KMS-11 (cell line): ENCODE measurements around the gene SEC61B.
A peak's percentile ranks its signal among the peaks of the same experiment; 100 is the strongest.

ENCODE experiments used
- H2AFZ ChIP-seq: fragments of 200-600 bp; sonication (generic); 2 replicates; pipeline ENCODE4 v1.6.1; 2016; ENCODE audit warnings: antibody characterized with exemption, mixed run types, low read depth
- H3K27ac ChIP-seq: fragments of 200-600 bp; sonication (generic); 2 replicates; pipeline ENCODE4 v1.6.1; 2016; ENCODE audit warnings: mild to moderate bottlenecking, mixed run types
- H3K27me3 ChIP-seq: fragments of 200-600 bp; sonication (generic); 2 replicates; pipeline ENCODE4 v1.6.1; 2017; ENCODE audit warnings: mild to moderate bottlenecking, low read depth, mixed run types, moderate library complexity; ENCODE audit not compliant: insufficient read depth
- H3K36me3 ChIP-seq: fragments of 200-600 bp; sonication (generic); 2 replicates; pipeline ENCODE4 v1.6.1; 2017; ENCODE audit warnings: mild to moderate bottlenecking, mixed run types; ENCODE audit not compliant: insufficient read depth
- H3K4me1 ChIP-seq: fragments of 200-600 bp; sonication (generic); 2 replicates; pipeline ENCODE4 v1.6.1; 2016; ENCODE audit warnings: mild to moderate bottlenecking, low read depth, mixed run types; ENCODE audit not compliant: poor library complexity, severe bottlenecking
- H3K4me2 ChIP-seq: fragments of 200-600 bp; sonication (generic); 2 replicates; pipeline ENCODE4 v1.7.0; 2016; ENCODE audit warnings: mild to moderate bottlenecking, mixed run types
- H3K4me3 ChIP-seq: fragments of 200-600 bp; sonication (generic); IDR thresholded peaks from 2 replicates; pipeline ENCODE4 v1.6.1; 2017; ENCODE audit warnings: low read depth, low read length, mixed read lengths; ENCODE audit not compliant: insufficient read depth
- H3K79me2 ChIP-seq: fragments of 200-600 bp; sonication (generic); 2 replicates; pipeline ENCODE4 v1.6.1; 2016; ENCODE audit warnings: low read depth, mixed run types; ENCODE audit not compliant: insufficient read depth
- H3K9ac ChIP-seq: fragments of 200-600 bp; sonication (generic); 2 replicates; pipeline ENCODE4 v1.6.1; 2016; ENCODE audit warnings: mild to moderate bottlenecking, mixed run types
- H4K20me1 ChIP-seq: fragments of 200-600 bp; sonication (generic); 2 replicates; pipeline ENCODE4 v1.6.1; 2016; ENCODE audit warnings: mild to moderate bottlenecking, mixed run types; ENCODE audit not compliant: insufficient read depth
- CTCF ChIP-seq: fragments of 200-600 bp; sonication (generic); conservative IDR thresholded peaks from 2 replicates; pipeline ENCODE4 v1.6.1; 2017; ENCODE audit warnings: low read depth, mild to moderate bottlenecking, antibody characterized with exemption, low read length, moderate library complexity, mixed read lengths

Gene SEC61B

GRCh38 chr9:99220011-99220410, 2.1 kb upstream of the SEC61B start:
- H2AFZ ChIP-seq, result no peak overlapping the region
- 0 out of 2 replicates have a peak, but pooled peaks cover 4% of the 10 kb centered on the region for H3K36me3 ChIP-seq
- peaks cover 80% of the 10 kb centered on the region for H3K79me2 ChIP-seq
- TF ChIP-seq CTCF, result no peak
- H3K4me3 ChIP-seq, result no peak overlapping the region
- H3K27ac ChIP-seq, result no peak overlapping the region
- H4K20me1 ChIP-seq, result no peaks in the 10 kb centered on the region; the same call in 1 of the 2 replicates
- H3K27me3 ChIP-seq, result no peaks in the 10 kb centered on the region
- H3K9ac ChIP-seq, result no peak overlapping the region
- peak overlapping the region; percentile 98 for H3K4me2 ChIP-seq
- H3K4me1 ChIP-seq, result peaks cover 36% of the 10 kb centered on the region

- no peak overlapping the region for H3K4me3 ChIP-seq
- peak overlapping the region; percentile 80 for H3K9ac ChIP-seq
- no peaks in the 10 kb centered on the region for H3K27me3 ChIP-seq
- H3K79me2 ChIP-seq, result peaks cover 86% of the 10 kb centered on the region
- H2AFZ ChIP-seq, result peak overlapping the region; percentile 65
- 0 out of 2 replicates have a peak, but pooled peaks cover 4% of the 10 kb centered on the region for H3K36me3 ChIP-seq
- H3K4me2 ChIP-seq, result peak overlapping the region; percentile 98
- no peak for TF ChIP-seq CTCF
- H3K27ac ChIP-seq, result peak overlapping the region; percentile 82
- peaks cover 36% of the 10 kb centered on the region for H3K4me1 ChIP-seq
- H4K20me1 ChIP-seq, result no peaks in the 10 kb centered on the region; the same call in 1 of the 2 replicates
Measured at GRCh38 chr9:99221266-99221620, 839 bp upstream of the SEC61B start.

- no peaks in the 10 kb centered on the region; the same call in 1 of the 2 replicates for H4K20me1 ChIP-seq
Measured at GRCh38 chr9:99222416-99223270, 561 bp downstream of the SEC61B start.

GRCh38 chr9:99224445-99224844, 2.4 kb downstream of the SEC61B start:
- Histone ChIP-seq H3K9ac (no peak overlapping the region), H3K36me3 (no peaks in the 10 kb centered on the region; the same call in 1 of the 2 replicates), H3K79me2 (peaks cover 71% of the 10 kb centered on the region), H3K4me2 (peak overlapping the region; percentile 98; the same call in 1 of the 2 replicates), H2AFZ (no peak overlapping the region), H3K27me3 (no peaks in the 10 kb centered on the region), H4K20me1 (no peaks in the 10 kb centered on the region; the same call in 1 of the 2 replicates), H3K4me3 (no peak overlapping the region), H3K4me1 (peaks cover 35% of the 10 kb centered on the region), H3K27ac (no peak overlapping the region)
- TF ChIP-seq CTCF, result no peak

More at GRCh38 chr9:99222416-99223270, 561 bp downstream of the SEC61B start:
- peak overlapping the region; percentile 65; the same call in 1 of the 2 replicates for H2AFZ ChIP-seq
- peaks cover 36% of the 10 kb centered on the region for H3K4me1 ChIP-seq
- peaks cover 86% of the 10 kb centered on the region for H3K79me2 ChIP-seq
- no peak for TF ChIP-seq CTCF
- no peak overlapping the region for H3K4me3 ChIP-seq
- peak overlapping the region; percentile 82 for H3K27ac ChIP-seq
- H3K36me3 ChIP-seq, result no peaks in the 10 kb centered on the region
- H3K27me3 ChIP-seq, result no peaks in the 10 kb centered on the region
- peak overlapping the region; percentile 98 for H3K4me2 ChIP-seq
- peak overlapping the region; percentile 80 for H3K9ac ChIP-seq
